Measurements from ENCODE around the gene THSD4.

THSD4 gene

DNA sequence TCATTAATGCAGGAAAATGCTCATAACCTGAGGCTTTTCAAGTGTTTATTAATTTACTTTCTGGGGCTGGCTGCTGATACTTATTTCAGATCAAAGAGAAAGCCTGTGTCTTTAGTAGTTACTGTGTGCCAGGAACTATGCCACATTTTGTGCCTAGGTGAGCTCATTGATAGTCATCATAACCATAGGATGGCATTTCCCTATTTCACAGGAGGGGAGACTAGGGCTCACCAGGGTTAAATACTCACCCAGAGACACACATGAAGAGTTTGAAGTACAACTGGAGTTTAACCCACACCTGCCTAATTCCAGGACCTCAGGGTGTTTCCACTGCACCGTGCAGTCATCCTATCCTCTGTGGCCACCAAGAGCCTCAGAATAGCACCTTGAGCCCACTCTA is 430.7 kb downstream of the THSD4 start:
- DNase-seq (ENCODE audit: low read depth), result no peak

DNA sequence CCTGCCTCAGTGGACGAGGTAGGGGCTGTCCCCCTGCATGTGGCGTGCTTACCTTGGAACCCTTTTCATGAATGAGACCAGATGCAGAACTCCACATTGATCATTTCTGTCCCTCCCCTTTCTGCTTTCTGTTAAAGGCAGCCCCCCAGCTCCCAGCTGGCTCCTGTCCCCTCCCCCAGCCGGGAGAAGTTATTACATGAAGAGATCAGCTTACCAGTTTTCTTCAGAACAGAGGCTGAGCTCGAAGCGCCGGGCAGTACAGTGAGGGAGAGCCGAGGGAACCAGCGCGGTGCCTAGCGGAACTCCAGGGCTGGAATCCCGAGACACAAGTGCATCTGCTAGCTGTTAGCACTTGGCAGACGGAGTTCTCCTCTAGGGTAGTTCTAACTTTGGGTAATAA is 431.7 kb downstream of the THSD4 start:
- DNase-seq (ENCODE audit: low read depth), result no peak

GRCh38 chr15:71548401-71548807 is 433.1 kb downstream of the THSD4 start:
- no peak for DNase-seq (ENCODE audit: low read depth)

- no peak for DNase-seq (ENCODE audit: low read depth)
These were observed 433.8 kb downstream of the THSD4 start for GRCh38 chr15:71549091-71549490.

- DNase-seq (ENCODE audit: low read depth), result no peak
These were observed 434.4 kb downstream of the THSD4 start for GRCh38 chr15:71549697-71550096.

DNA sequence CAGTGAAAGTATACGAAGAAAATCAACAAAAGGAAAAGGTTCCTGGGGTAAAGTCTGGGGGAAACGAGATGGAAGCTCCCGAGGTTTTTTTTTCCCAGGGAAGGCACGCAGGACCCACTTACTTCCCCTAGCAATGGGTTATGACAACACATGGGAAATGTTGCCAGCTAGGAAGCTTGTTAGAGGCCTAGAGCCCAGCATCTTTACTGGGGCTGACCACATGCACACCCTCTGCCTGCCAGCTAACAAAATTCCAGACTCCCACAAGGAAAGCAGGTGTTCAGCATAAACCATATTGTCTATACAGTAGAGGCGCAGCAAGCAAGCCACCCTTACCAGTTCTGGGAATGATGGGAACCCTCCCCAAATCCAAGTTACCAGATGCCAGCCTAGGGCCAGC is 436.3 kb downstream of the THSD4 start:
- no peak for DNase-seq (ENCODE audit: low read depth)

DNA sequence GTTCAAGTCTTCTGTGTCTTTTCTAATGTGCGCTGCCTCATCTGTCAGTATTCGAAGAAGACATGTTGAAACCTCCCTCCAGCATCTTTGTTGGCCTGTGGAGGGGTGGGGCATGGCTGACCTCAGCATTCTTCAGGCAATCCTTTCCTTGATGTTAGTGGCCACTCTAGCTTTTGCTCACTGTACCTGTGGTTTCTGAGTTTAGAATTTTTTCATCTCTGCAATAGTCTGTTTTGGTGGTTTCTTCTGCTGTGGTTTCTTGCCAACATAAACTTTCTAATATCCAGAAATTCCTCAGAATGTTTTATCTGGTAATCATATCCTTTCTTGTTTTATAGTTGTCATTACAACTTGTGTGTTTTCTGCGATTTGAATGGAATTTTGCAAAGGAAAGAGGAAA is 443.8 kb downstream of the THSD4 start:
- DNase-seq (ENCODE audit: low read depth), result no peak

DNA sequence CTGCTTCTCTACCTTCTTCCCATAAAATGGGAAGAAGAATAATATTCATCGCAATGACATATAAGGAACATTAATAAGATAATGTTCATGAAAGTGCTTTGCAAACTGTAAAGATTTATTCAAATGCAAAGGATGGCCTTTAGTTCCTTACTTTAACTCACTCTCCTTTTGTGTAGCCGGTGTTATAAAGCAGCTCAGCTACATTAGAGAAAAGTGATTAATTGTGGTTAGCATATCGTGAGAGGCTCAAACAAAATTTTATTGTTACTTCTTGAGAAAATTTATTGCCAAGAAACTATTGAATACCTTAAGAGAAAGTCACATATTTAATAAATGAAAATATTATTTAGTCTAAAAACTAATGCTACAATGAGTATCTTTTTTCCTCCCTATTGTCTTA is 444.3 kb downstream of the THSD4 start:
- no peak for DNase-seq (ENCODE audit: low read depth)

DNA sequence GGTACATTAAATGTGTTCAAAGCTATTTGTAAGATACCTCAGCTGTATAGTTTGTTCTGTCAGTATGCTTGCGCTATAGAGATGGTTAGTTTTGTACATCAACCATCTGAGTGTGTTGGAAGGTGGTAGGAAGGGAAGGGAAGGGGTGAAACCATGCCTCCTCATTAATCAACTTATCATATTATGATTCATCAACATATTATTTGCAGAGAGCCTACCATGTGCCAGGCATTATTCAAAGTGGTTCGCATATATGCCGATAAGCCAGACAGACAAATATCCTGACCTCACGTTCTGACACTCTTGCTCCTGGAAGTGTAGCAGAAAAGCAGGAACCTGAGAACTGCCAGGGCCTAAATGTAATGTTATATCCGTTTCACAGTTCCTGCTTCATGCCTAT is 447.0 kb downstream of the THSD4 start:
- DNase-seq (ENCODE audit: low read depth), result no peak

GRCh38 chr15:71564217-71564616 is 448.9 kb downstream of the THSD4 start:
- DNase-seq (ENCODE audit: low read depth), result no peak

DNA sequence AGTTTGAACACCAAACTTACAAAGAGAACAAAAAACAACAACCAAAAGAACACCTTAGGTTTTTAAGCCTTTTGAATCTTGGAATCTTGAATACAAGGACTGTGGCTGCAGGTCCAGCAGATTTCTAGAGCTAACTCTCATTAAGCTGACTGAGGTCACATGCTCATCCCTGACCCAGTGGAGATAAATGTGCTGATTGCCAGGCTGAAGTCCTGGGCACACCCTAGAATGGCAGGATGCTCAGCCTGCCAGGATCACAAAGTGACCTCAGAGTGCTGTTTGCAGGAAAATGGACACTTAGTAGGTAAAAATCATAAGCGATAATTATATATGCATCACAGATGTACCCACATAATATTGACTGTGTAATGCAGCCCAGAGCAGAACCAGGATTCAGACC is 449.7 kb downstream of the THSD4 start:
- no peak for DNase-seq (ENCODE audit: low read depth)

GRCh38 chr15:71565631-71566160 is 450.4 kb downstream of the THSD4 start:
- no peak for DNase-seq (ENCODE audit: low read depth)

DNA sequence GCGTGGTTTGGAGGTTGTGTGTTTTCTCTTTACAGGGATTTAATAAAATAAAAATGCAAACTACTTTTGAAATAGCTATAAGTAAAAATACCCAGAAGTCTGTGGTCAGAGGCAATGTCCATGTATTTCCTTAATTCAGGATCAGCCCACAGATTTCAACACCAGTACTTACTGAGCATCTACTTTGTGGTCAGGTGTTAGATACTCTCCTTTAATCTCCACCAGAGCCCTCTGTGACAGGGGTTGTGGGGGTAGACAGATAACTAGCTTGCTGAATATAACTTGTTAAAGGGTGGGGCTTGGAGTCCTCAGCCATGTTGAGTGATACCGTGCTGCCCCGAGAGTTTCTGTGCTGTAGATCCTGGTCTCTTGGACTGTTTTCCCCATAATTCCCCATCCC is 451.0 kb downstream of the THSD4 start:
- no peak for DNase-seq (ENCODE audit: low read depth)

DNA sequence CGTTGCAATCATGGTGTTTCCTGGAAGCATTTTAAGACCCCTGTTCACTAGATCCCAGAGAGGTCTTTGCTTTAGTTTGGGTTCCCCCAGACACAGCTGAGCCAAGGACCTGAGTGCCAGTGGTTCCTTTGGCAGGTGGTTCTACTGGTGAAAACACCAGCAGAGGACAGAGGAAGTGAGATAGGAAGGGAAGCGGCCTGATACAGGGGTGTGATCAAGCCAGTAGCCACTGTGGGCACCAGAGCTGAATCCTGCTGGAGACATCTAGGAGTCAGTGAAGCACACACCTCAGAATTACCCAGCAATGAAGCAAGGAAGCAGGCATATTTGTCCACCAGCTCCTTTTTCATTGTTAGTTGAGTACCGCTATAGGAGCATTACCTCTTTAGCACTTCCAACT is 451.9 kb downstream of the THSD4 start:
- DNase-seq (ENCODE audit: low read depth), result no peak

DNA sequence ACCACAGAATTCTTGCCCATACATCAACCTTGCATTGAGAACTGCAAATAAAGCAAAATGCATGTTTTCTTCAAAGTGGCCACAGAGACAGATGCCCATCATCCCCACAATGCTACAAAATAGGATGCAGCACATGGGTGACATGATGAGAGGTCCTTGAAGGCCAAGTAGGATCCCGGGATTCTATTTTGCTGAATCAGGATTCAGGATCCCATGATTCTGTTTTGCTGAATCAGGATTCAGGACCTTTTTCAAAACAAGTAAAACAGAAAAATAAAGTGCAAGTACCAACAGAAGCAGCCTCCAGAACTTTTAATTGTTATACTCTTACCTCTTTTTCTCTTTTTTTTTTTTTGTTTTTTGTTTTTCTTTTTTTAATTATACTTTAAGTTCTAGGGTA is 453.0 kb downstream of the THSD4 start:
- no peak for DNase-seq (ENCODE audit: low read depth)

- DNase-seq (ENCODE audit: low read depth), result no peak
These were observed 455.5 kb downstream of the THSD4 start for GRCh38 chr15:71570736-71571135.

DNA sequence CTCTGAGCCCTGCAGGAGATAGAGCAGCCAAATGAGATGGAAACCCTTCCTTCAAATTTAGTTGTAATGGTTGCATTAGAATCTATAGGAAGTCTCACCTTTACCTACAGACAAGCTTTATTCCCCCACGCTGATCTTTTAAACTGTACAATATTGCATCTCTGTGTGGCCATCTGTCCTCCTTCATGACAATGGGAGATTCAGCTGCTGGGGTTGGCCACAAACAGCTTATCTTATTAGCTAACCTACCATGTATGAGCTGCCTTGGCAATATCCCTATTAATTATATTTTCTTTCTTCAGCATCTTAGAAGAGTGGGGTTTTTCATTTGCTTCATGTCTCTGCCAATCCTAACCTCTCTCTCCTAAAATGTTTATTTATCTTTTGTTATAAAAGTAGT is 456.4 kb downstream of the THSD4 start:
- no peak for DNase-seq (ENCODE audit: low read depth)

DNA sequence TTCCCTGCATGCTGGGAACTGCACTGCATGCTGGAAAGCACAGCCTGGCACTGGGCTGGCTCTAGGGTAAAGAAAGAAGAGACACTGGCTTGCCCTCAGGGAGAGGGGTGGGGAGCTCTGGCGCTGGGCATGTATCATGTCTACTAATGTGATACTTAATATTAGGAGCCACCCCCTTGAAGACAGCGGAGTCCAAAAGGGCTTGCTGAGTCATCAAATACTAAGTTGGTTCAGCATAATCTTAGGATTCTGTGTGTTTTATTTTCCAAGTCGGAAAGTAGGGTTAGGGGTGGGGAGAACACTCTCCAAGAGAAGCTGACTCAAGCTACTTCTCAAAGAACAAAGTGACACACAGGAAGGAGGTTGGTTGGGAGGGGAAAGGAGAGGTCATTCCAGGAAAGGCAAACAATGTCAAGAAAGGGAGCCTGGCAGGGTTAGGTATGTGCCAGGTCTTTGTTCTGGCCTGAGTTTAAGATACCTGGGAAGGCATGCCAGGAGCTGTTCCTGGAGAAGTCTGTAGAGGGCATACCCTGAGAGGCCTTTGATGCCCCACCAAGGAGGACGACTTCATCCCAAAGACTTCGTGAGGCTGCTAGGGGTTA is 457.3 kb downstream of the THSD4 start:
- no peak for DNase-seq (ENCODE audit: low read depth)

DNA sequence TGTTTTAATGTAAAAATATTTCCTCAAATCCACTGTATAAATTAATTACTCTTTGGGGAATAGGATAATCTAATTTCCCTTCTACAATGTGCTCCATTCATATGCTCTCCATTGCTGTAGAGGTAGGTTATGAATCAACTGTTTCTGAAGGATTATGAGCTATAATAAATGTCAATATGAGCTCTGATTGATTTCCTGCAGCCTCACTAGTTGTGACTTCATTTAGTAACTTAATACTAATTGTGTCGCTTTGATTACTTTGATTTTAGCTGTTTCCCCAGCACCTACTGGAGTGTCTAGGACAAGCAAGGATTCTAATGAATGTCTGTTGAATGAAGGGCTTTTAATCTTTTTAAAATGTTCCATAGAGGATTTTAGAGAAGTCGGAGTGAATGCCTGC is 458.3 kb downstream of the THSD4 start:
- DNase-seq (ENCODE audit: low read depth), result no peak

DNA sequence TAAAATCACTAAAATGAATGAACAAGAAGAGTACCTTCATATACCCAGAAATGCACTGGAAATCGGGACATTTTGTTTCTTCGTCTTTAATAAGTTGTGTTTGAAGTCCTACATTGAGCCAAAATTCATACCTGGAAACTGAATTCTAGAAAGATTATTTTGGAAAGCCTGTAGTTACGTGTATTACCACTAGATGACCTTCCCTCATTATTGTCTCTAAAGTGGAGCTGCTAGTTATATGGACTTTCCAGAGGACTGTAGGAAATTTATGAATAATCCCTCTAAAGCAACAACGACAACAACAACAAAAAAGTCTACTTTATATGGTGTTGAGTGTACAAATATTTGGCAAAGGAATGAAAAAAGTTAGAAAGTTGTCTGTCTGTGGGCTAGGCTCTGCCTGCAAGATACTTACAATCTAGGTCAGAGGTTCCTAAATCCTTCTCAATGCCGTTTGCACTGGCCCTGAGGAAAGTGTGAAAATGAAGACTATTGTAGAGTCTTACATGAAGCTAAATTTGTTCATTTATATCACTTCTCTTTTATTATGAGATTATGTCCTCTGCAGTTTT is 460.3 kb downstream of the THSD4 start:
- no peak for DNase-seq (ENCODE audit: low read depth)

- no peak for DNase-seq (ENCODE audit: low read depth)
These were observed 461.8 kb downstream of the THSD4 start for GRCh38 chr15:71577071-71577470.

- no peak for DNase-seq (ENCODE audit: low read depth)
These were observed 466.2 kb downstream of the THSD4 start for GRCh38 chr15:71581398-71581930.

GRCh38 chr15:71585159-71585558 is 469.9 kb downstream of the THSD4 start:
- no peak for DNase-seq (ENCODE audit: low read depth)

GRCh38 chr15:71586463-71586862 is 471.2 kb downstream of the THSD4 start:
- DNase-seq (ENCODE audit: low read depth), result no peak
